ENCODE results near the gene PRRG3. TPM values are rescaled to one million over a fixed set of nuclear protein-coding genes. Genes with fewer than 3 reads are reported as not detected.

Gene PRRG3
- total and polyA plus RNA-seq, 9 of the 15 experiments (the other 6 are each of a cell fraction or from before 2014, with no cell fraction given), result not detected

DNA sequence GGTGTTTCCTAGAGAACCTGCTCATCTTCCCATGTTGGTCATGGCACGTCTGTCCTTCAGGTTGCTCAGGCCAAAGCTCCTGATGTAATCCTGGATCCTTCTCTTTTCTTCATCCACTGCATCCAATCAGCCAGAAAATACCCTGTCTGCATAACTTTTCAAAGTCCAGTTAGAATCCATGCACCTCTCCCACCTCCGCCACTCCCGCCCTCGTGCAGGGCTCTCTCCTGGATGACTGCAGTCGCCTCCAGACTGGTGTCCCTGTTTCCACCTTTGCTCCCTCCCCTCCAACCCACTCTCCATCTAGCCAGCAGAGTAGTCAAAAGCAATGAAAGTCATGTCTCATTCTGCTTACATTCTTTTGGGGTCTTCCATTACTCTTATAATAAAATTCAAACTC is 55.3 kb downstream of the PRRG3 start (continued):
- TF ChIP-seq, protein P1, sequence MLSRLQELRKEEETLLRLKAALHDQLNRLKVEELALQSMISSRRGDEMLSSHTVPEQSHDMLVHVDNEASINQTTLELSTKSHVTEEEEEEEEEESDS (CRISPR knock-in tag; IDR thresholded peaks at IDR 0.05), result no peak
- TF ChIP-seq, protein P2, sequence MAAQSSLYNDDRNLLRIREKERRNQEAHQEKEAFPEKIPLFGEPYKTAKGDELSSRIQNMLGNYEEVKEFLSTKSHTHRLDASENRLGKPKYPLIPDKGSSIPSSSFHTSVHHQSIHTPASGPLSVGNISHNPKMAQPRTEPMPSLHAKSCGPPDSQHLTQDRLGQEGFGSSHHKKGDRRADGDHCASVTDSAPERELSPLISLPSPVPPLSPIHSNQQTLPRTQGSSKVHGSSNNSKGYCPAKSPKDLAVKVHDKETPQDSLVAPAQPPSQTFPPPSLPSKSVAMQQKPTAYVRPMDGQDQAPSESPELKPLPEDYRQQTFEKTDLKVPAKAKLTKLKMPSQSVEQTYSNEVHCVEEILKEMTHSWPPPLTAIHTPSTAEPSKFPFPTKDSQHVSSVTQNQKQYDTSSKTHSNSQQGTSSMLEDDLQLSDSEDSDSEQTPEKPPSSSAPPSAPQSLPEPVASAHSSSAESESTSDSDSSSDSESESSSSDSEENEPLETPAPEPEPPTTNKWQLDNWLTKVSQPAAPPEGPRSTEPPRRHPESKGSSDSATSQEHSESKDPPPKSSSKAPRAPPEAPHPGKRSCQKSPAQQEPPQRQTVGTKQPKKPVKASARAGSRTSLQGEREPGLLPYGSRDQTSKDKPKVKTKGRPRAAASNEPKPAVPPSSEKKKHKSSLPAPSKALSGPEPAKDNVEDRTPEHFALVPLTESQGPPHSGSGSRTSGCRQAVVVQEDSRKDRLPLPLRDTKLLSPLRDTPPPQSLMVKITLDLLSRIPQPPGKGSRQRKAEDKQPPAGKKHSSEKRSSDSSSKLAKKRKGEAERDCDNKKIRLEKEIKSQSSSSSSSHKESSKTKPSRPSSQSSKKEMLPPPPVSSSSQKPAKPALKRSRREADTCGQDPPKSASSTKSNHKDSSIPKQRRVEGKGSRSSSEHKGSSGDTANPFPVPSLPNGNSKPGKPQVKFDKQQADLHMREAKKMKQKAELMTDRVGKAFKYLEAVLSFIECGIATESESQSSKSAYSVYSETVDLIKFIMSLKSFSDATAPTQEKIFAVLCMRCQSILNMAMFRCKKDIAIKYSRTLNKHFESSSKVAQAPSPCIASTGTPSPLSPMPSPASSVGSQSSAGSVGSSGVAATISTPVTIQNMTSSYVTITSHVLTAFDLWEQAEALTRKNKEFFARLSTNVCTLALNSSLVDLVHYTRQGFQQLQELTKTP (IDR thresholded peaks at IDR 0.05; ENCODE audit: low read depth in 1 of 2, partially characterized antibody in 2 of 2), result no peak

DNA sequence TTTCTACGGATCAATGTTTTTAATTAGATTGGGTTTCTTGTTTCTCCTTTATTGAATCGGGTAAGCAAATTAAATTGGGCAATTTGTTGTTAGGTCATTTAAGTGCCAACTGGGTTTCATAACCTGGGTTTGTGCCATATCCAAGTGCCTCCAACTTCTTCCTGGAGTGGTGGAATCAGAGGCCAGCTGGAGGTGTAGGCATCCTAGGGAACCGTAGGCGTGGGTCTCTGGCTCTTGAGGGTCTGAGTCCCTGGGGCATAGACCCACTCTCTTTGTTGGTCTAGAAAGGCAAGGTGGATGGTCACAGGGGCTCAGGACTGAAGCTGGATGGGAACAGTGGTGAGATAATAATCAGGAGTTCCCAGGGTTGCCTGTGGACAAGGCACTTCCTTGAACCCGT is 57.6 kb downstream of the PRRG3 start:
- Histone ChIP-seq H3K36me3 (ENCODE audit: control insufficient read depth, insufficient read depth, low read length) (no peaks in the 10 kb centered on the region), H3K9me3 (replicated peaks; ENCODE audit: control insufficient read depth, insufficient read depth, low read depth, low read length) (no peaks in the 10 kb centered on the region), H3K4me2 (ENCODE audit: insufficient read depth, low read length) (no peak overlapping the region), H4K20me1 (replicated peaks; ENCODE audit: control insufficient read depth, insufficient read depth, low read length) (no peaks in the 10 kb centered on the region), H3K79me2 (ENCODE audit: control insufficient read depth, insufficient read depth, low read length) (no peaks in the 10 kb centered on the region), H3K4me3 (no peak overlapping the region), H3K9me1 (ENCODE audit: control insufficient read depth, insufficient read depth, low read length) (no peaks in the 10 kb centered on the region), H3K9ac (ENCODE audit: insufficient read depth in 1 of 2, low read depth in 2 of 2, low read length in 2 of 2) (no peak overlapping the region), H3K27ac (ENCODE audit: extremely low read depth, low read depth, low read length) (no peak overlapping the region), H2AFZ (ENCODE audit: low read depth, low read length) (no peak overlapping the region), H3K4me1 (replicated peaks in 1 of 2; ENCODE audit: control insufficient read depth in 2 of 2, insufficient read depth in 2 of 2, low read length in 2 of 2) (peaks cover 0 to 6% of the 10 kb centered on the region in 2 experiments; a peak in 2 of 5 replicates), H3K27me3 (ENCODE audit: control insufficient read depth in 2 of 2, insufficient read depth in 2 of 2, low read length in 2 of 2) (no peaks in the 10 kb centered on the region; a peak in 1 of 5 replicates)
- no peak for DNase-seq (ENCODE audit: extremely low read depth in 1 of 4, low spot score in 3 of 4)
- CTCF ChIA-PET (ENCODE audit: low intra/inter-chr PET ratio), result interaction anchor here (0.6 to 1.9 kb wide), 4 partner anchors 590 to 884 kb away, joined by 3 to 9 read pairs (median 3); no protein-coding TSS in a partner anchor
- intact Hi-C loops (cut with micrococcal nuclease) (loop anchor here (1.0 to 2.0 kb wide), 3 partner anchors 879 to 1064 kb away; partner anchors contain the start of gene GABRQ), in situ Hi-C loops (cut with MboI) (loop anchor here (5.0 kb wide), 2 partner anchors 889 to 1069 kb away; no protein-coding TSS in a partner anchor)
- WGBS (ENCODE audit: insufficient coverage, low coverage, missing lambda C conversion rate), result 0% methylated on average over 5 of the region's 5 CpGs
- ATAC-seq, result no peak
- no TSS peak for BruUV-seq (replicated peaks)
- POLR2A ChIA-PET, result interaction anchor here (0.6 to 0.7 kb wide), 3 partner anchors 382 to 1170 kb away, joined by 3 to 4 read pairs (median 4); no protein-coding TSS in a partner anchor
- FAIRE-seq, result no peak
- TF ChIP-seq, protein P3, sequence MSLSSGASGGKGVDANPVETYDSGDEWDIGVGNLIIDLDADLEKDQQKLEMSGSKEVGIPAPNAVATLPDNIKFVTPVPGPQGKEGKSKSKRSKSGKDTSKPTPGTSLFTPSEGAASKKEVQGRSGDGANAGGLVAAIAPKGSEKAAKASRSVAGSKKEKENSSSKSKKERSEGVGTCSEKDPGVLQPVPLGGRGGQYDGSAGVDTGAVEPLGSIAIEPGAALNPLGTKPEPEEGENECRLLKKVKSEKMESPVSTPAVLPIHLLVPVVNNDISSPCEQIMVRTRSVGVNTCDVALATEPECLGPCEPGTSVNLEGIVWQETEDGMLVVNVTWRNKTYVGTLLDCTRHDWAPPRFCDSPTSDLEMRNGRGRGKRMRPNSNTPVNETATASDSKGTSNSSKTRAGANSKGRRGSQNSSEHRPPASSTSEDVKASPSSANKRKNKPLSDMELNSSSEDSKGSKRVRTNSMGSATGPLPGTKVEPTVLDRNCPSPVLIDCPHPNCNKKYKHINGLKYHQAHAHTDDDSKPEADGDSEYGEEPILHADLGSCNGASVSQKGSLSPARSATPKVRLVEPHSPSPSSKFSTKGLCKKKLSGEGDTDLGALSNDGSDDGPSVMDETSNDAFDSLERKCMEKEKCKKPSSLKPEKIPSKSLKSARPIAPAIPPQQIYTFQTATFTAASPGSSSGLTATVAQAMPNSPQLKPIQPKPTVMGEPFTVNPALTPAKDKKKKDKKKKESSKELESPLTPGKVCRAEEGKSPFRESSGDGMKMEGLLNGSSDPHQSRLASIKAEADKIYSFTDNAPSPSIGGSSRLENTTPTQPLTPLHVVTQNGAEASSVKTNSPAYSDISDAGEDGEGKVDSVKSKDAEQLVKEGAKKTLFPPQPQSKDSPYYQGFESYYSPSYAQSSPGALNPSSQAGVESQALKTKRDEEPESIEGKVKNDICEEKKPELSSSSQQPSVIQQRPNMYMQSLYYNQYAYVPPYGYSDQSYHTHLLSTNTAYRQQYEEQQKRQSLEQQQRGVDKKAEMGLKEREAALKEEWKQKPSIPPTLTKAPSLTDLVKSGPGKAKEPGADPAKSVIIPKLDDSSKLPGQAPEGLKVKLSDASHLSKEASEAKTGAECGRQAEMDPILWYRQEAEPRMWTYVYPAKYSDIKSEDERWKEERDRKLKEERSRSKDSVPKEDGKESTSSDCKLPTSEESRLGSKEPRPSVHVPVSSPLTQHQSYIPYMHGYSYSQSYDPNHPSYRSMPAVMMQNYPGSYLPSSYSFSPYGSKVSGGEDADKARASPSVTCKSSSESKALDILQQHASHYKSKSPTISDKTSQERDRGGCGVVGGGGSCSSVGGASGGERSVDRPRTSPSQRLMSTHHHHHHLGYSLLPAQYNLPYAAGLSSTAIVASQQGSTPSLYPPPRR (CRISPR knock-in tag; IDR thresholded peaks at IDR 0.05; ENCODE audit: borderline replicate concordance), result no peak
- TF ChIP-seq BDP1 (IDR thresholded peaks at IDR 0.05; ENCODE audit: insufficient read depth, insufficient read length) (no peak), ZNF79 (CRISPR knock-in tag; IDR thresholded peaks at IDR 0.05; ENCODE audit: low read depth) (no peak), NR2C1 (IDR thresholded peaks at IDR 0.05) (no peak), NR2C1 (tag; IDR thresholded peaks at IDR 0.05) (no peak)

Measured in K562 (cell line).